Astrocyte (in vitro differentiated cells and primary cell): ENCODE measurements around the gene IQCC. TPM values are rescaled to one million over a fixed set of nuclear protein-coding genes. Genes with fewer than 3 reads are reported as not detected.

Experiments used
- DNase-seq: peaks from one replicate; pipeline ENCODE4 v3.0.0-alpha.2; 2010; ENCODE audit warnings: low read depth
- FAIRE-seq: peaks from 2 replicates; lab custom pipeline; 2011; peaks lifted over from hg19 to GRCh38; lab: Jason Lieb, UNC
- H2AFZ ChIP-seq: 2 replicates; pipeline ENCODE4 v1.6.0; 2012; ENCODE audit warnings: low read depth, low read length, inconsistent platforms
- H3K27ac ChIP-seq: 2 replicates; pipeline ENCODE4 v1.5.1; 2011; ENCODE audit warnings: low read depth, low read length, inconsistent platforms
- H3K27me3 ChIP-seq: 2 replicates; pipeline ENCODE4 v1.6.0; 2011; ENCODE audit warnings: low read length, inconsistent platforms; ENCODE audit not compliant: insufficient read depth
- H3K36me3 ChIP-seq: 2 replicates; pipeline ENCODE4 v1.5.1; 2011; ENCODE audit warnings: low read length, inconsistent platforms; ENCODE audit not compliant: insufficient read depth
- H3K4me1 ChIP-seq: 2 replicates; pipeline ENCODE4 v1.5.1; 2011; ENCODE audit warnings: low read length, inconsistent platforms; ENCODE audit not compliant: insufficient read depth
- H3K4me2 ChIP-seq: 2 replicates; pipeline ENCODE4 v1.6.0; 2012; ENCODE audit warnings: low read length, inconsistent platforms
- H3K4me3 ChIP-seq: 2 replicates; pipeline ENCODE4 v1.5.1; 2011; ENCODE audit warnings: low read depth, mild to moderate bottlenecking, low read length, inconsistent platforms; ENCODE audit not compliant: insufficient read depth
- H3K79me2 ChIP-seq: 2 replicates; pipeline ENCODE4 v1.6.0; 2012; ENCODE audit warnings: mild to moderate bottlenecking, low read length, inconsistent platforms; ENCODE audit not compliant: insufficient read depth
- H3K9ac ChIP-seq: 2 replicates; pipeline ENCODE4 v1.6.0; 2012; ENCODE audit warnings: mild to moderate bottlenecking, low read length, inconsistent platforms
- H3K9me3 ChIP-seq: 2 replicates; pipeline ENCODE4 v1.5.1; 2012; ENCODE audit warnings: low read depth, mild to moderate bottlenecking, low read length, inconsistent platforms; ENCODE audit not compliant: insufficient read depth
- H4K20me1 ChIP-seq: 2 replicates; pipeline ENCODE4 v1.6.0; 2012; ENCODE audit warnings: low read length, inconsistent platforms; ENCODE audit not compliant: insufficient read depth
- H3K27ac Mint-ChIP-seq: one replicate; pipeline ENCODE4 v1.8.0; 2021; ENCODE audit warnings: mild to moderate bottlenecking, mixed read lengths; ENCODE audit not compliant: unreplicated experiment
- H3K27me3 Mint-ChIP-seq: one replicate; pipeline ENCODE4 v1.8.0; 2021; ENCODE audit warnings: low read depth, mixed read lengths; ENCODE audit not compliant: unreplicated experiment
- H3K36me3 Mint-ChIP-seq: one replicate; pipeline ENCODE4 v1.8.0; 2021; ENCODE audit warnings: low read depth, mixed read lengths; ENCODE audit not compliant: unreplicated experiment
- H3K4me1 Mint-ChIP-seq: one replicate; pipeline ENCODE4 v1.8.0; 2021; ENCODE audit warnings: low read depth, mixed read lengths; ENCODE audit not compliant: unreplicated experiment
- H3K4me3 Mint-ChIP-seq: one replicate; pipeline ENCODE4 v1.8.0; 2021; ENCODE audit warnings: mild to moderate bottlenecking, moderate library complexity, mixed read lengths; ENCODE audit not compliant: unreplicated experiment
- H3K9me3 Mint-ChIP-seq: one replicate; pipeline ENCODE4 v1.8.0; 2021; ENCODE audit warnings: mild to moderate bottlenecking, mixed read lengths; ENCODE audit not compliant: unreplicated experiment
- EZH2 ChIP-seq: IDR thresholded peaks from 2 replicates; pipeline ENCODE4 v1.6.1; 2012; ENCODE audit warnings: mild to moderate bottlenecking, low read length, inconsistent platforms; ENCODE audit not compliant: insufficient read depth
- total RNA-seq: library from RNA; stranded (reverse); gene quantifications from 2 replicates; pipeline ENCODE4 v1.2.1, GENCODE V29; 2021
- TF ChIP-seq, protein P1 (sequence below): IDR thresholded peaks from 2 replicates; pipeline ENCODE4 v1.5.1; 2011; ENCODE audit warnings: low read depth, mild to moderate bottlenecking, inconsistent platforms, low read length, moderate library complexity; ENCODE audit not compliant: insufficient read depth

The IQCC gene
- total RNA-seq, 1 donor from 2014 or later: 1.0 TPM

DNA sequence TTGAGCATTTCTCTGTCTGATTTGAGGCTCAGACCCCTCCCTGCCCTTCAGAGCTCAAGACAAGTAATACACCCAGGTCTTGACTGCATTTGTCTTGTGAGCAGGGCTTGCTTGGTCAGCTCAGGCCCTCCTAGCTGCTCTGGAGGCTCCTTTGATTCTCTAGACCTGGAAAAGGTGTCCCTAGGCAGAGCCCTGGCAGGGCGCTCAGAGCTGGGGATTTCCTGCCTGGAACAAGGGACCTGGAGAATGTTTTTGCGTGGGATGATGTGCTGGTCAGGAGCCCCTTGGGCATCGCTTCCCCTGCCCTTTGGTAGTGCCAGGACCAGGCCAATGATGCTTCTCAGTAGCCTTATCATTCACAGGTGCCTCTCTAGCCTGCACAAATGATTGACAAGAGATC lies 9.9 kb upstream of the IQCC start:
- Histone ChIP-seq H3K4me3 (no peak overlapping the region), H3K36me3 (peaks cover 66% of the 10 kb centered on the region), H3K4me1 (peaks cover 7% of the 10 kb centered on the region), H4K20me1 (peaks cover 59% of the 10 kb centered on the region), H3K27me3 (no peaks in the 10 kb centered on the region), H3K9me3 (no peaks in the 10 kb centered on the region), H3K9ac (no peak overlapping the region), H2AFZ (no peak overlapping the region), H3K4me2 (no peak overlapping the region), H3K27ac (no peak overlapping the region), H3K79me2 (peaks cover 8% of the 10 kb centered on the region)
- Mint-ChIP-seq H3K27ac (no peak overlapping the region), H3K9me3 (no peaks in the 10 kb centered on the region), H3K27me3 (no peaks in the 10 kb centered on the region), H3K36me3 (peaks cover 28% of the 10 kb centered on the region), H3K4me3 (no peak overlapping the region), H3K4me1 (peaks cover 22% of the 10 kb centered on the region)
- TF ChIP-seq, protein P1, sequence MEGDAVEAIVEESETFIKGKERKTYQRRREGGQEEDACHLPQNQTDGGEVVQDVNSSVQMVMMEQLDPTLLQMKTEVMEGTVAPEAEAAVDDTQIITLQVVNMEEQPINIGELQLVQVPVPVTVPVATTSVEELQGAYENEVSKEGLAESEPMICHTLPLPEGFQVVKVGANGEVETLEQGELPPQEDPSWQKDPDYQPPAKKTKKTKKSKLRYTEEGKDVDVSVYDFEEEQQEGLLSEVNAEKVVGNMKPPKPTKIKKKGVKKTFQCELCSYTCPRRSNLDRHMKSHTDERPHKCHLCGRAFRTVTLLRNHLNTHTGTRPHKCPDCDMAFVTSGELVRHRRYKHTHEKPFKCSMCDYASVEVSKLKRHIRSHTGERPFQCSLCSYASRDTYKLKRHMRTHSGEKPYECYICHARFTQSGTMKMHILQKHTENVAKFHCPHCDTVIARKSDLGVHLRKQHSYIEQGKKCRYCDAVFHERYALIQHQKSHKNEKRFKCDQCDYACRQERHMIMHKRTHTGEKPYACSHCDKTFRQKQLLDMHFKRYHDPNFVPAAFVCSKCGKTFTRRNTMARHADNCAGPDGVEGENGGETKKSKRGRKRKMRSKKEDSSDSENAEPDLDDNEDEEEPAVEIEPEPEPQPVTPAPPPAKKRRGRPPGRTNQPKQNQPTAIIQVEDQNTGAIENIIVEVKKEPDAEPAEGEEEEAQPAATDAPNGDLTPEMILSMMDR: no peak
- TF ChIP-seq EZH2: no peak
- DNase-seq (no peak), FAIRE-seq (no peak)

DNA sequence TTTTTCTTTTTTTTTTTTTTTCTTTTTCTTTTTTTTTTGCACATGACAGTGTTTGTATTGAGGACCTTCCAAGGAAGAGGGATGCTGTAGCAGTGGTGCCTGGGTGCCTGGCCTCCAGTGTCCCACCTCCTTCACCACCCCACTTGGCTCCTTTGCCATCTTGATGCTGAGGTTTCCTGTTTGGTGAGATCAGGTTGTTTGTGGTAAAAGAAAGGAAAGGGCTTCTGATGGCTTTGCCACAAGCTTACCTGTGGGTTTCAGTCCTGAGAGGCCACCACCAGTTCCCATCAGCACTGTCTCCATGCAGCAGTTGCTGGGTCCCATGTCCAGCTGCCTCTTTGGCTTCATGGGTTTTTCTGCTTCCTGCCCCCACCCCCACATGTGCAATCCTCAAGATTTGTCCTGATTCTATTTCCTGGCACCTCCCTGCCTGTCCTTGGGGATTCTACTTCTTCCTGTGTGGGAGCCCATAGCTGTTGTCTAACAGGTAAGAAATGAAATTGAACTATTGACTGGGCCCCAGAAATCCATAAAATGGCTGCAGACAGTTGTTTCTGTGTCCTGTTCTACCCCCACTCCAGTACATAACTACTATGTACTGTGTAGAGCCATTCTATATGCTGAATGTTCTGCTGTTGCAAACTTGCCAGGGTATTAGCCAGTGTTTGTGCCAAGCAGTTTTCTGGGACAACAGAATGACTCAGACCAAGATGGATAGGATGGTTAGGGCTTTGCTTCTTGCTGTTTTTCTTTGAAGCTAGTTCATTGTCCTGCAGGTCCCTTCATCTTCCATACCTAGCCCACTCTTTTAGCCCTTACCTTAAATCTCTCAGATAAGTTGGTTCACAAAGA lies 9.3 kb upstream of the IQCC start:
- no peaks in the 10 kb centered on the region for H3K9me3 ChIP-seq
- H3K27ac ChIP-seq: no peak overlapping the region
- no peaks in the 10 kb centered on the region for H3K27me3 ChIP-seq
- H3K9me3 Mint-ChIP-seq: no peaks in the 10 kb centered on the region
- peaks cover 22% of the 10 kb centered on the region for H3K4me1 Mint-ChIP-seq
- H3K36me3 ChIP-seq: peaks cover 61% of the 10 kb centered on the region
- TF ChIP-seq EZH2: no peak
- TF ChIP-seq, protein P1: no peak
- H3K27ac Mint-ChIP-seq: no peak overlapping the region
- FAIRE-seq: no peak
- H3K27me3 Mint-ChIP-seq: no peaks in the 10 kb centered on the region
- H3K4me1 ChIP-seq: peaks cover 13% of the 10 kb centered on the region
- peaks cover 28% of the 10 kb centered on the region for H3K36me3 Mint-ChIP-seq
- peaks cover 54% of the 10 kb centered on the region for H4K20me1 ChIP-seq
- H3K4me3 Mint-ChIP-seq: peak overlapping the region; percentile 62
- no peak overlapping the region for H3K9ac ChIP-seq
- peaks cover 5% of the 10 kb centered on the region for H3K79me2 ChIP-seq
- no peak overlapping the region for H3K4me3 ChIP-seq
- no peak overlapping the region for H3K4me2 ChIP-seq
- H2AFZ ChIP-seq: no peak overlapping the region
- no peak for DNase-seq

DNA sequence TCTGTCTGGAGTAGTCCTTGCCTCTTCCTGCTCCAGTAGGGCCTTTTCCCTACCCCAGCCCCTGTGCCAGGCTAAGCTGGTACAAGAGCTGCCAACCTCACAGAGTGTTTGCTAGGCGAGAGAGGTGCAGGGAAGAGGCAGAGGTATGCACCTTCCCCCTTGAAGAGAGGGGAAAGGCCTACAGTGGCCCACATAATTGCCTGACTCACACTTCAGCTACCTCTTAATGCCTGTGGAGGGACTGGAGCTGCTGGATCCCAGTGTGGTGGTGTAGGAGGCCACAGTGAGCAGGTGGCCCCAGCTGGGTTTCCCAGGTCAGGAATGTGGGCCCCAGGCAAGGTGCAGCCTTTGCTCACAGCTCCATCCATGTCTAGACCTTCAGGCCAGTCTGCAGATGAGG lies 8.4 kb upstream of the IQCC start:
- no peaks in the 10 kb centered on the region for H3K27me3 ChIP-seq
- no peak for DNase-seq
- Mint-ChIP-seq H3K4me1 (peaks cover 28% of the 10 kb centered on the region), H3K27ac (no peak overlapping the region), H3K27me3 (no peaks in the 10 kb centered on the region), H3K4me3 (no peak overlapping the region), H3K9me3 (no peaks in the 10 kb centered on the region), H3K36me3 (peaks cover 21% of the 10 kb centered on the region)
- H3K4me3 ChIP-seq: no peak overlapping the region
- H3K79me2 ChIP-seq: no peaks in the 10 kb centered on the region
- TF ChIP-seq, protein P1: no peak
- no peak for TF ChIP-seq EZH2
- no peak overlapping the region for H3K4me2 ChIP-seq
- H3K9ac ChIP-seq: no peak overlapping the region
- no peak overlapping the region for H2AFZ ChIP-seq
- peaks cover 22% of the 10 kb centered on the region for H3K4me1 ChIP-seq
- no peaks in the 10 kb centered on the region for H3K9me3 ChIP-seq
- no peak for FAIRE-seq
- no peak overlapping the region for H3K27ac ChIP-seq
- H4K20me1 ChIP-seq: peaks cover 46% of the 10 kb centered on the region
- H3K36me3 ChIP-seq: peaks cover 52% of the 10 kb centered on the region
